GM23248 (cell line): ENCODE results near the gene FAM169A. TPM values are rescaled to one million over a fixed set of nuclear protein-coding genes. Genes with fewer than 3 reads are reported as not detected.
"Not testable (repeated sequence)": the region's sequence is repeated elsewhere in the genome, so short reads cannot be mapped to it uniquely, and the experiment has no call there.

Source experiments
- DNase-seq: peaks from one replicate; pipeline ENCODE4 v3.0.0-alpha.2; 2015
- H2AFZ ChIP-seq: fragments of 200-600 bp; sonication (generic); 2 replicates; pipeline ENCODE4 v1.6.1; 2016; ENCODE audit warnings: antibody characterized with exemption
- H3F3A ChIP-seq: fragments of 200-600 bp; sonication (generic); 2 replicates; pipeline ENCODE4 v1.6.1; 2016; ENCODE audit warnings: mild to moderate bottlenecking, antibody characterized with exemption, mixed run types; ENCODE audit not compliant: insufficient read depth
- H3K27ac ChIP-seq: fragments of 200-600 bp; sonication (generic); 2 replicates; pipeline ENCODE4 v1.5.1; 2016; ENCODE audit warnings: mild to moderate bottlenecking
- H3K27me3 ChIP-seq: fragments of 200-600 bp; sonication (generic); replicated peaks from 2 replicates; pipeline ENCODE4 v1.6.1; 2016; ENCODE audit warnings: mild to moderate bottlenecking; ENCODE audit not compliant: insufficient read depth
- H3K36me3 ChIP-seq: fragments of 200-600 bp; sonication (generic); 2 replicates; pipeline ENCODE4 v1.6.1; 2016; ENCODE audit warnings: low read depth, mild to moderate bottlenecking
- H3K4me1 ChIP-seq: fragments of 200-600 bp; sonication (generic); 2 replicates; pipeline ENCODE4 v1.6.1; 2016; ENCODE audit warnings: mild to moderate bottlenecking; ENCODE audit not compliant: insufficient read depth
- H3K4me2 ChIP-seq: fragments of 200-600 bp; sonication (generic); one replicate; pipeline ENCODE4 v1.6.1; 2016; ENCODE audit warnings: mild to moderate bottlenecking; ENCODE audit not compliant: unreplicated experiment
- H3K4me3 ChIP-seq: fragments of 200-600 bp; sonication (generic); 2 replicates; pipeline ENCODE4 v1.5.1; 2016; ENCODE audit warnings: mild to moderate bottlenecking
- H3K79me2 ChIP-seq: fragments of 200-600 bp; sonication (generic); 2 replicates; pipeline ENCODE4 v1.6.1; 2016; ENCODE audit warnings: mild to moderate bottlenecking; ENCODE audit not compliant: insufficient read depth
- H3K9ac ChIP-seq: fragments of 200-600 bp; sonication (generic); 2 replicates; pipeline ENCODE4 v1.6.1; 2016; ENCODE audit warnings: mild to moderate bottlenecking
- H3K9me2 ChIP-seq: fragments of 200-600 bp; sonication (generic); 2 replicates; pipeline ENCODE4 v1.6.1; 2016; ENCODE audit warnings: mixed run types, mild to moderate bottlenecking, moderate library complexity; ENCODE audit not compliant: insufficient read depth
- H3K9me3 ChIP-seq: fragments of 200-600 bp; sonication (generic); one replicate; pipeline ENCODE4 v1.6.1; 2017; ENCODE audit warnings: low read depth
- H4K20me1 ChIP-seq: fragments of 200-600 bp; sonication (generic); 2 replicates; pipeline ENCODE4 v1.6.0; 2016; ENCODE audit not compliant: insufficient read depth
- EZH2 ChIP-seq: fragments of 200-600 bp; sonication (generic); IDR thresholded peaks from 2 replicates; pipeline ENCODE4 v1.6.1; 2018; ENCODE audit warnings: antibody characterized with exemption, mild to moderate bottlenecking; ENCODE audit not compliant: insufficient read depth, poor library complexity, severe bottlenecking
- EZH2phosphoT487 ChIP-seq: fragments of 200-600 bp; sonication (generic); IDR thresholded peaks from 2 replicates; pipeline ENCODE4 v1.6.1; 2018; ENCODE audit warnings: antibody characterized with exemption, moderate library complexity, mild to moderate bottlenecking, low read depth; ENCODE audit not compliant: insufficient read depth
- WGBS, 2 experiments: methylation state at CpG; one replicate each; pipeline ENCODE4 v1.1.6; 2015 to 2017; ENCODE audit warnings: low lambda C conversion rate in 2 of 2, low coverage in 1 of 2; ENCODE audit errors: missing lambda C conversion rate in 2 of 2; 5-methylcytosine and 5-hydroxymethylcytosine counted together
- in situ Hi-C: fragments of 300-500 bp; cut with MboI; formaldehyde crosslinking; loops from 2 replicates; pipeline ENCODE4 v1.15.0; 2020
- polyA plus RNA-seq: library from polyadenylated mRNA; unstranded; fragments of >200 nt; fragmentation: Nextera tagmentation; extraction: Ambion mirVana; gene quantifications from 2 replicates; pipeline ENCODE4 v1.2.1, GENCODE V29; 2016
- total RNA-seq: library from RNA; depleted of rRNA; stranded (reverse); fragments of >200 nt; shearing (Covaris generic); gene quantifications from 2 replicates; pipeline ENCODE4 v1.2.3, GENCODE V29; 2014

Gene FAM169A
- total and polyA plus RNA-seq, 2 experiments from 2014 or later, result 0.08 to 0.22 TPM

DNA sequence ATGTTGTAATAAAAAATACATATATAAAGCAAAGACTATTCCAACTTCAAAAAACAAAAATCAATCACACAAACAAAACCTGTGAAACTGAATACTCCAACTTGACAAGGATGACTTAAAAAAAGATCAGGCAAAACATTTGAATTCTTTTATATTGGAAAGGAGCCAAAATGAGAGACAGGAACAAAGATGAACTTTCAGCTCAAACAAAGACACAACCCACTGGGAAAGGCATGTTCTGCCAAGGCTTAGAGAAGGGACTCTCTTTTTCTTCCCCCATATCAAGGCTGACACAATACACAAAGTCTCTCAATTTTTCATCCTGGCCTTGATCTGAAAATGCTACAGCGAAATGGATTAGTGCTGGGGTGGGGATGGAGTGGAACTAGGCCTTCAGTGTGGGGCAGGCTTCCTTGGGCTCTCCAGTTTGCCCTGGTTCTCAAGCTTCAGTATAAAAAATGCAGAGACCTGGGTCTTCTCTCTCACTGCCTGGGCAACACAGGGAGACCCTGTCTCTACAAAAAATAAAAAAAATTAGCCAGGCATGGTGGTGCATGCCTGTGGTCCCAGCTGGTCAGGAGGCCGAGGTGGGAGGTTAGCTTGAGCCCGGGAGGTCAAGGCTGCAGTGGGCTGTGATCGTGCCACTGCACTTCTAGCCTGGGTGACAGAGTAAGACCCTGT, 11.6 kb upstream of the FAM169A start:
- no peak overlapping the region for H3K4me3 ChIP-seq
- H3K9ac ChIP-seq, result no peak overlapping the region
- H3K27ac ChIP-seq, result no peak overlapping the region
- no peaks in the 10 kb centered on the region for H3K79me2 ChIP-seq
- TF ChIP-seq EZH2 (no peak), EZH2phosphoT487 (no peak)
- no peaks in the 10 kb centered on the region for H3F3A ChIP-seq
- no peaks in the 10 kb centered on the region for H3K9me3 ChIP-seq
- no peaks in the 10 kb centered on the region for H3K36me3 ChIP-seq
- no peak overlapping the region for H2AFZ ChIP-seq
- in situ Hi-C loops, result no loop called here
- H3K4me2 ChIP-seq, result no peak overlapping the region
- 80 to 83% methylated on average over 4 of the region's 4 CpGs for whole genome bisulfite sequencing, 2 experiments
- no peaks in the 10 kb centered on the region for H4K20me1 ChIP-seq
- no peaks in the 10 kb centered on the region for H3K9me2 ChIP-seq
- no peaks in the 10 kb centered on the region; the same call in 1 of the 2 replicates for H3K27me3 ChIP-seq
- no peaks in the 10 kb centered on the region for H3K4me1 ChIP-seq
- no peak for DNase-seq

DNA sequence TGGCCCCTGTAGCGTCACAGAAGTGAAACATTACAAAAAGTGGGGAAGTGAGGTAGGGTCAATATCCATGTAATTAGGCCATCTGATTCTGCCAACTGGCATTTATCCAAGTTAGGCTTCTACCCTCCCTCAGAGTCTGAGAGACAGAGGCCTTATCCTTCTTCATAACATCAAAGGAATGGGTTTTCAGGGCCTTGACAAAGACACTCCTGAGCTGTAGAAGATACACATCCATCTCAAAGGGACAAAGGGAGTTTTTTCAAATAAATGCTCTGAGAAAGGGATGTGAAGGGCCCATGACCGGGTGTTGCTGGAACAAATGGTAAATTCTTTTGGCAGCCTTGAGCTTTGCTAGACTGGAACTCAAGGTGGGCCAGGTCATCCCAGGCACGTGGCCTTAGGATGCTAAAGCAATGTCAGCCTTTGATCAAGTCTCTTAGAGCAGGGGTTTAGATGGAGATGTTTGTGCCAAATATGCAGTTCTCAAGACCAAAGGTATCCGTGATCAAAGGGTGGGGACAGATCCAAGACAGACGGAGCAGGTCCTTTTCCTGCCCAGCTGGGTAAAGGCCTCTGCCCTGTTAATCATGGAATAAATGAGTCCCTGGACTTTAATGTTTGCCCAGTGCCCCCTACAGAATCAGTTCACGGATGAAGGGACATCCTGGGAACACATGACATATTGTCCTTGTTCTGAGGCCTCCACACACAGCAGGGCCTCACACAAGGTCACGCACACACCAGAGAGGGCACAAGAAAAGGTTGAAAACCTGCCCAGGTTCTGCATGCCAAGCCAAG, 10.0 kb upstream of the FAM169A start:
- Histone ChIP-seq H3F3A (no peaks in the 10 kb centered on the region), H3K79me2 (no peaks in the 10 kb centered on the region), H2AFZ (no peak overlapping the region), H3K4me2 (no peak overlapping the region), H3K9me3 (no peaks in the 10 kb centered on the region), H4K20me1 (no peaks in the 10 kb centered on the region), H3K9ac (no peak overlapping the region), H3K27ac (no peak overlapping the region), H3K36me3 (no peaks in the 10 kb centered on the region), H3K9me2 (no peaks in the 10 kb centered on the region), H3K4me3 (no peak overlapping the region), H3K27me3 (no peaks in the 10 kb centered on the region; the same call in 1 of the 2 replicates), H3K4me1 (no peaks in the 10 kb centered on the region)
- TF ChIP-seq EZH2 (no peak), EZH2phosphoT487 (no peak)
- 68 to 75% methylated on average over 7 of the region's 7 CpGs for WGBS, 2 experiments
- in situ Hi-C loops, result no loop called here
- no peak for DNase-seq

DNA sequence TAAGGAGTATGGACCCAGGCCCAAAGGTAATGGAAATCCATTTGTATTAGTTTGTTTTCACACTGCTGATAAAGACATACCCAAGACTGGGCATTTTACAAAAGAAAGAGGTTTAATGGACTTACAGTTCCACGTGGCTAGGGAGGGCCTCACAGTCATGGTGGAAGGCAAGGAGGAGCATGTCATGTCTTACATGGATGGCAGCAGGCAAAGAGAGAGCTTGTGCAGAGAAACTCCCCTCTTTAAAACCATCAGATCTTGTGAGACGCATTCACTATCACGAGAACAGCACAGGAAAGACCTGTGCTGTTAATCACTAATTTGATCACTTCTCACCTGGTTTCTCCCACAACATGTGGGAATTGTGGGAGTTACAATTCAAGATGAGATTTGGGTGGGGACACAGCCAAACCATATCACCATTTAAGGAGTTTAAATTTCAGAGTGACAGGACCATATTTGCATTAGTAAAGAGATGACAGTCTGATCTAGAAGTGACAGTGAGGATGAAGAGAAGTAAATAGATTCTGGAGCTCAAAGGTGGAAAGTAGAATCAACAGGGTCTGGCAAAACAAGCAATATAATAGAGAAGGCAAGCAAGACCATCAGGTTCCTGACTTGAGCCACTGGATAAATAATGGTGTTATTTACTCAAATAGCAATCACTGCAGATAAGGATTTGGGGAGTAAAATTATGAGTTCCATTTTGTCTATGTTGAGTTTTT, 7.5 kb upstream of the FAM169A start:
- H3K4me2 ChIP-seq, result no peak overlapping the region
- H3K9ac ChIP-seq, result no peak overlapping the region
- H3K27me3 ChIP-seq, result no peaks in the 10 kb centered on the region; the same call in 1 of the 2 replicates
- H4K20me1 ChIP-seq, result no peaks in the 10 kb centered on the region
- no peak for DNase-seq
- 59 to 60% methylated on average over 3 of the region's 3 CpGs for WGBS, 2 experiments
- no peaks in the 10 kb centered on the region for H3K9me3 ChIP-seq
- H3K36me3 ChIP-seq, result no peaks in the 10 kb centered on the region
- in situ Hi-C loops, result no loop called here
- no peaks in the 10 kb centered on the region for H3K79me2 ChIP-seq
- no peak overlapping the region for H3K27ac ChIP-seq
- no peaks in the 10 kb centered on the region for H3K9me2 ChIP-seq
- no peak for TF ChIP-seq EZH2phosphoT487
- no peak for TF ChIP-seq EZH2
- H3K4me3 ChIP-seq, result no peak overlapping the region
- H3K4me1 ChIP-seq, result no peaks in the 10 kb centered on the region
- no peaks in the 10 kb centered on the region for H3F3A ChIP-seq
- H2AFZ ChIP-seq, result no peak overlapping the region

DNA sequence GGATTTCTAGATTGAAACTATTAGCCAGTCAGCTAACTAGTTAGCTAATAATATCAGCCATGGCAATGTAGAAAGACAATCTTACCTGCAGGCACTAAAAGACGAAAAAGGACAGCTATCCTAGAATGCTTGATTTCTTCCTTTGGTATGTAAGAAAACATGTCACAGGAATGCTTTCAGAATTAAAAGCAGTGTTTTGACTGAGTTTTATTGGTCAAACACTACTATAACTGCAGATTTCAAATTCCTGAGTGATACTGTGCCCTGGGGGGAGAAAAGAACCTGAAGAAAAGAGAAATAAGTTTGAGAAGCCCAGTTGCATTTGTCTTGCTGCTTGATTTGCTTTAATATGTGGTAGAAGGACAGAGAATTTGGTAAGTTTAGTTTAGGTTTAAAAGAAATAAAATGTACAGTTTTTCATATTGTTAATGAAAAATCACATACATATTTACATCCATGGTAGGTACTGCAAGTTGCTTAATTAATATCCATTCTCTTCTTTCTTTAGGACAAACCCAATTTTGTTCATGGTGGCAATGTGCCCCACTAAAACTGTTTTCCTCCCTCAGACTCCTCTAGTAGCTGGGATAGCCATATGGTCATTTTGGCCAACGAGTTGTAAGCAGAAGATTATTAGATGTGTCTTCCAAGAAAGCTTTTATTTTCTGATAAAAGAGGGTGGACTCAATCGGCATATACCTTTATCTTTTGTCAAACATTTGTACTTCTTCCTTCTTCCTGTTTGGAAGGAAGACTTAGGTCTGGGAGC, 4.3 kb upstream of the FAM169A start:
- no peaks in the 10 kb centered on the region for H3K9me2 ChIP-seq
- WGBS, 2 experiments, result 34 to 38% methylated on average over 3 of the region's 3 CpGs

DNA sequence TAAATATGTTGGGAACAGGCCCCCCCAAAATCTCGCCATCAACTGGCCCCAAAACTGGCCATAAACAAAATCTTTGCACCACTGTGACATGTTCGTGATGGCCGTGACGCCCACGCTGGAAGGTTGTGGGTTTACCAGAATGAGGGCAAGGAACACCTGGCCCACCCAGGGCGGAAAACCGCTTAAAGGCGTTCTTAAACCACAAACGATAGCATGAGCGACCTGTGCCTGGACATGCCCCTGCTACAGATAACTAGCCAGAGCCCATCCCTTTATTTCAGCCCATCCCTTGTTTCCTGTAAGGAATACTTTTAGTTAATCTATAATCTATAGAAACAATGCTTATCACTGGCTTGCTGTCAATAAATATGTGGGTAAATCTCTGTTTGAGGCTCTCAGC, 3.2 kb upstream of the FAM169A start:
- H3K9me2 ChIP-seq, H3F3A ChIP-seq, H3K4me2 ChIP-seq, H3K4me3 ChIP-seq, in situ Hi-C loops, H4K20me1 ChIP-seq, H3K36me3 ChIP-seq, H2AFZ ChIP-seq, DNase-seq, H3K9me3 ChIP-seq, H3K9ac ChIP-seq, H3K79me2 ChIP-seq, H3K27ac ChIP-seq, H3K4me1 ChIP-seq: not testable (repeated sequence)
- H3K27me3 ChIP-seq, result peaks cover 21% of the 10 kb centered on the region
- WGBS, 2 experiments, result 80 to 82% methylated on average over 10 of the region's 10 CpGs

More for the DNA sequence above, 4.3 kb upstream of the FAM169A start:
- H3K27ac ChIP-seq, result no peak overlapping the region
- no peaks in the 10 kb centered on the region for H4K20me1 ChIP-seq
- H3F3A ChIP-seq, result no peaks in the 10 kb centered on the region
- H3K4me1 ChIP-seq, result no peaks in the 10 kb centered on the region
- no peaks in the 10 kb centered on the region for H3K9me3 ChIP-seq
- no peak for DNase-seq
- no peak overlapping the region; the same call in 1 of the 2 replicates for H2AFZ ChIP-seq
- in situ Hi-C loops, result no loop called here
- TF ChIP-seq EZH2 (no peak), EZH2phosphoT487 (no peak)
- no peak overlapping the region for H3K9ac ChIP-seq
- H3K27me3 ChIP-seq, result peaks cover 11% of the 10 kb centered on the region
- H3K4me3 ChIP-seq, result no peak overlapping the region
- H3K36me3 ChIP-seq, result no peaks in the 10 kb centered on the region
- H3K79me2 ChIP-seq, result no peaks in the 10 kb centered on the region
- no peak overlapping the region for H3K4me2 ChIP-seq
